GM23338 (cell line): ENCODE data around the gene NRF1. TPM values are rescaled to one million over a fixed set of nuclear protein-coding genes. Genes with fewer than 3 reads are reported as not detected.

ENCODE experiments used
- CTCF ChIP-seq, 2 experiments: fragments of 200-600 bp in 1 of 2; sonication (generic) in 1 of 2; conservative IDR thresholded peaks; 2 replicates each; pipeline versions ENCODE4 v1.5.1 to v1.6.1; 2016 to 2017; ENCODE audit warnings: antibody characterized with exemption in 2 of 2, low read depth in 2 of 2, mild to moderate bottlenecking in 2 of 2, moderate library complexity in 1 of 2
- EZH2phosphoT487 ChIP-seq: fragments of 200-600 bp; sonication (generic); IDR thresholded peaks from one replicate; pipeline ENCODE4 v1.8.1; 2018; ENCODE audit warnings: antibody characterized with exemption; ENCODE audit not compliant: unreplicated experiment
- POLR2AphosphoS5 ChIP-seq: IDR thresholded peaks from 2 replicates; pipeline ENCODE4 v1.6.1; 2016; ENCODE audit warnings: antibody characterized with exemption, low read depth
- ZNF114 ChIP-seq: fragments of 250-450 bp; sonication (Bioruptor Pico); IDR thresholded peaks from 2 replicates; pipeline ENCODE4 v1.5.0; 2020; ENCODE audit warnings: mild to moderate bottlenecking, moderate library complexity
- ZNF462 ChIP-seq: fragments of 250-450 bp; sonication (Bioruptor Pico); IDR thresholded peaks from 2 replicates; pipeline ENCODE4 v1.5.0; 2020; ENCODE audit warnings: mild to moderate bottlenecking, moderate library complexity
- polyA plus RNA-seq: library from polyadenylated mRNA; unstranded; fragments of >200 nt; fragmentation: Nextera tagmentation; extraction: Ambion mirVana; gene quantifications from 2 replicates; pipeline ENCODE4 v1.2.1, GENCODE V29; 2016
- total RNA-seq: library from RNA; depleted of rRNA; stranded (reverse); fragments of >200 nt; shearing (Covaris generic); gene quantifications from 2 replicates; pipeline ENCODE4 v1.2.3, GENCODE V29; 2014
- TF ChIP-seq, protein P1 (sequence below): IDR thresholded peaks from one replicate; pipeline ENCODE4 v1.6.1; 2018; ENCODE audit warnings: antibody characterized with exemption; ENCODE audit not compliant: unreplicated experiment

The NRF1 gene
- total and polyA plus RNA-seq, 2 experiments from 2014 or later, result 5.3 to 24.6 TPM

GRCh38 chr7:129721068-129721467 is 109.5 kb downstream of the NRF1 start (continued):
- TF ChIP-seq, protein P1, sequence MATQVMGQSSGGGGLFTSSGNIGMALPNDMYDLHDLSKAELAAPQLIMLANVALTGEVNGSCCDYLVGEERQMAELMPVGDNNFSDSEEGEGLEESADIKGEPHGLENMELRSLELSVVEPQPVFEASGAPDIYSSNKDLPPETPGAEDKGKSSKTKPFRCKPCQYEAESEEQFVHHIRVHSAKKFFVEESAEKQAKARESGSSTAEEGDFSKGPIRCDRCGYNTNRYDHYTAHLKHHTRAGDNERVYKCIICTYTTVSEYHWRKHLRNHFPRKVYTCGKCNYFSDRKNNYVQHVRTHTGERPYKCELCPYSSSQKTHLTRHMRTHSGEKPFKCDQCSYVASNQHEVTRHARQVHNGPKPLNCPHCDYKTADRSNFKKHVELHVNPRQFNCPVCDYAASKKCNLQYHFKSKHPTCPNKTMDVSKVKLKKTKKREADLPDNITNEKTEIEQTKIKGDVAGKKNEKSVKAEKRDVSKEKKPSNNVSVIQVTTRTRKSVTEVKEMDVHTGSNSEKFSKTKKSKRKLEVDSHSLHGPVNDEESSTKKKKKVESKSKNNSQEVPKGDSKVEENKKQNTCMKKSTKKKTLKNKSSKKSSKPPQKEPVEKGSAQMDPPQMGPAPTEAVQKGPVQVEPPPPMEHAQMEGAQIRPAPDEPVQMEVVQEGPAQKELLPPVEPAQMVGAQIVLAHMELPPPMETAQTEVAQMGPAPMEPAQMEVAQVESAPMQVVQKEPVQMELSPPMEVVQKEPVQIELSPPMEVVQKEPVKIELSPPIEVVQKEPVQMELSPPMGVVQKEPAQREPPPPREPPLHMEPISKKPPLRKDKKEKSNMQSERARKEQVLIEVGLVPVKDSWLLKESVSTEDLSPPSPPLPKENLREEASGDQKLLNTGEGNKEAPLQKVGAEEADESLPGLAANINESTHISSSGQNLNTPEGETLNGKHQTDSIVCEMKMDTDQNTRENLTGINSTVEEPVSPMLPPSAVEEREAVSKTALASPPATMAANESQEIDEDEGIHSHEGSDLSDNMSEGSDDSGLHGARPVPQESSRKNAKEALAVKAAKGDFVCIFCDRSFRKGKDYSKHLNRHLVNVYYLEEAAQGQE, result no peak
- TF ChIP-seq POLR2AphosphoS5, result no peak
- TF ChIP-seq EZH2phosphoT487, result no peak
- TF ChIP-seq CTCF (conservative IDR thresholded peaks at IDR 0.05; ENCODE audit: low read depth in 2 of 2), result no peak
- TF ChIP-seq ZNF114 (CRISPR knock-in tag), result no peak
- no peak for TF ChIP-seq ZNF462 (CRISPR knock-in tag)
